HUES48 (cell line): ENCODE measurements around the gene UCHL1.

Experiments
- H3K27ac ChIP-seq: one replicate; pipeline ENCODE4 v1.7.0; 2013; ENCODE audit warnings: low read depth, low read length, inconsistent platforms
- H3K27me3 ChIP-seq: 2 replicates; pipeline ENCODE4 v1.6.1; 2013; ENCODE audit warnings: mild to moderate bottlenecking, low read length; ENCODE audit not compliant: control insufficient read depth, insufficient read depth
- H3K36me3 ChIP-seq: 2 replicates; pipeline ENCODE4 v1.6.1; 2013; ENCODE audit warnings: low read length; ENCODE audit not compliant: control insufficient read depth, insufficient read depth
- H3K4me1 ChIP-seq: 2 replicates; pipeline ENCODE4 v1.6.1; 2013; ENCODE audit warnings: mild to moderate bottlenecking, low read length; ENCODE audit not compliant: control insufficient read depth, insufficient read depth
- H3K4me3 ChIP-seq: 2 replicates; pipeline ENCODE4 v1.5.1; 2013; ENCODE audit warnings: mild to moderate bottlenecking, low read depth, low read length
- H3K9ac ChIP-seq: 2 replicates; pipeline ENCODE4 v1.6.1; 2013; ENCODE audit warnings: mild to moderate bottlenecking, low read depth, low read length, moderate library complexity
- H3K9me3 ChIP-seq: 2 replicates; pipeline ENCODE4 v1.6.1; 2013; ENCODE audit warnings: low read length; ENCODE audit not compliant: control insufficient read depth, insufficient read depth

The UCHL1 gene

GRCh38 chr4:41290479-41290878 is 33.8 kb downstream of the UCHL1 start:
- Histone ChIP-seq H3K27me3 (no peaks in the 10 kb centered on the region), H3K9me3 (peaks cover 25% of the 10 kb centered on the region), H3K9ac (no peak overlapping the region), H3K4me3 (no peak overlapping the region), H3K36me3 (no peaks in the 10 kb centered on the region), H3K4me1 (no peaks in the 10 kb centered on the region), H3K27ac (no peak overlapping the region)

GRCh38 chr4:41294445-41295062 is 37.8 kb downstream of the UCHL1 start:
- Histone ChIP-seq H3K36me3 (no peaks in the 10 kb centered on the region), H3K4me3 (no peak overlapping the region), H3K27me3 (no peaks in the 10 kb centered on the region), H3K9me3 (peaks cover 16% of the 10 kb centered on the region), H3K4me1 (no peaks in the 10 kb centered on the region), H3K27ac (no peak overlapping the region), H3K9ac (no peak overlapping the region)

- no peaks in the 10 kb centered on the region for H3K36me3 ChIP-seq
- peaks cover 16% of the 10 kb centered on the region for H3K9me3 ChIP-seq
- no peak overlapping the region for H3K27ac ChIP-seq
- no peak overlapping the region for H3K9ac ChIP-seq
- H3K4me3 ChIP-seq: no peak overlapping the region
- no peaks in the 10 kb centered on the region for H3K4me1 ChIP-seq
- H3K27me3 ChIP-seq: no peaks in the 10 kb centered on the region
Observed at GRCh38 chr4:41296995-41297394, 40.3 kb downstream of the UCHL1 start.

GRCh38 chr4:41297832-41298231 is 41.1 kb downstream of the UCHL1 start:
- Histone ChIP-seq H3K27me3 (no peaks in the 10 kb centered on the region), H3K9ac (no peak overlapping the region), H3K4me1 (no peaks in the 10 kb centered on the region), H3K27ac (no peak overlapping the region), H3K36me3 (no peaks in the 10 kb centered on the region), H3K4me3 (no peak overlapping the region), H3K9me3 (peaks cover 16% of the 10 kb centered on the region)

- Histone ChIP-seq H3K4me3 (no peak overlapping the region), H3K9me3 (peaks cover 10% of the 10 kb centered on the region), H3K27ac (no peak overlapping the region), H3K4me1 (no peaks in the 10 kb centered on the region), H3K36me3 (no peaks in the 10 kb centered on the region), H3K27me3 (no peaks in the 10 kb centered on the region), H3K9ac (no peak overlapping the region)
Observed at GRCh38 chr4:41299486-41299885, 42.8 kb downstream of the UCHL1 start.

- Histone ChIP-seq H3K9me3 (no peaks in the 10 kb centered on the region), H3K4me3 (no peak overlapping the region), H3K9ac (no peak overlapping the region), H3K27me3 (no peaks in the 10 kb centered on the region), H3K36me3 (no peaks in the 10 kb centered on the region), H3K27ac (no peak overlapping the region), H3K4me1 (no peaks in the 10 kb centered on the region)
Observed at GRCh38 chr4:41301137-41301536, 44.4 kb downstream of the UCHL1 start.

GRCh38 chr4:41303372-41304118 is 46.8 kb downstream of the UCHL1 start:
- Histone ChIP-seq H3K27me3 (no peaks in the 10 kb centered on the region), H3K4me1 (no peaks in the 10 kb centered on the region), H3K4me3 (no peak overlapping the region), H3K36me3 (no peaks in the 10 kb centered on the region), H3K9ac (no peak overlapping the region), H3K27ac (no peak overlapping the region), H3K9me3 (no peaks in the 10 kb centered on the region)

GRCh38 chr4:41304221-41304620 is 47.5 kb downstream of the UCHL1 start:
- H3K4me1 ChIP-seq: no peaks in the 10 kb centered on the region
- no peaks in the 10 kb centered on the region for H3K9me3 ChIP-seq
- H3K4me3 ChIP-seq: no peak overlapping the region
- no peaks in the 10 kb centered on the region for H3K27me3 ChIP-seq
- H3K27ac ChIP-seq: no peak overlapping the region
- H3K36me3 ChIP-seq: no peaks in the 10 kb centered on the region
- H3K9ac ChIP-seq: no peak overlapping the region

- Histone ChIP-seq H3K4me3 (no peak overlapping the region), H3K9ac (no peak overlapping the region), H3K9me3 (no peaks in the 10 kb centered on the region), H3K27ac (no peak overlapping the region), H3K4me1 (no peaks in the 10 kb centered on the region), H3K27me3 (no peaks in the 10 kb centered on the region), H3K36me3 (no peaks in the 10 kb centered on the region)
Observed at GRCh38 chr4:41305476-41305875, 48.7 kb downstream of the UCHL1 start.

- no peak overlapping the region for H3K27ac ChIP-seq
- no peak overlapping the region for H3K4me3 ChIP-seq
Observed at GRCh38 chr4:41307638-41308037, 50.9 kb downstream of the UCHL1 start.

GRCh38 chr4:41308398-41308797 is 51.7 kb downstream of the UCHL1 start:
- Histone ChIP-seq H3K27ac (no peak overlapping the region), H3K27me3 (no peaks in the 10 kb centered on the region), H3K4me1 (no peaks in the 10 kb centered on the region), H3K4me3 (no peak overlapping the region), H3K9ac (no peak overlapping the region), H3K36me3 (no peaks in the 10 kb centered on the region), H3K9me3 (no peaks in the 10 kb centered on the region)

More at GRCh38 chr4:41307638-41308037, 50.9 kb downstream of the UCHL1 start:
- no peaks in the 10 kb centered on the region for H3K9me3 ChIP-seq
- H3K9ac ChIP-seq: no peak overlapping the region
- H3K4me1 ChIP-seq: no peaks in the 10 kb centered on the region
- H3K36me3 ChIP-seq: no peaks in the 10 kb centered on the region
- H3K27me3 ChIP-seq: no peaks in the 10 kb centered on the region
